PFSK-1 (cell line): Measurements from ENCODE around the gene FETUB.

Source experiments
- FOXP2 ChIP-seq: optimal IDR thresholded peaks from 2 replicates; pipeline ENCODE3; 2011; ENCODE audit warnings: borderline replicate concordance, control low read depth, inconsistent platforms; ENCODE audit not compliant: insufficient read depth; ENCODE audit errors: extremely low read length, extremely low read depth
- POLR2AphosphoS5 ChIP-seq: IDR thresholded peaks from 2 replicates; pipeline ENCODE4 v1.6.1; 2012; ENCODE audit warnings: low read depth, mild to moderate bottlenecking, control low read depth, low read length, moderate library complexity
- SIN3A ChIP-seq: IDR thresholded peaks from 2 replicates; pipeline ENCODE4 v1.6.1; 2012; ENCODE audit warnings: mild to moderate bottlenecking, low read length, moderate library complexity, borderline replicate concordance; ENCODE audit not compliant: insufficient read depth
- TAF1 ChIP-seq: IDR thresholded peaks from 2 replicates; pipeline ENCODE4 v1.6.1; 2012; ENCODE audit warnings: low read length, control low read depth, borderline replicate concordance; ENCODE audit not compliant: insufficient read depth
- TF ChIP-seq, protein P1 (sequence below), 2 experiments: IDR thresholded peaks; 2 replicates each; pipeline versions ENCODE4 v1.6.1 to v1.8.0; 2011 to 2012; ENCODE audit warnings: low read depth in 2 of 2, low read length in 2 of 2, control low read depth in 1 of 2, inconsistent platforms in 1 of 2, mild to moderate bottlenecking in 1 of 2, moderate library complexity in 1 of 2; ENCODE audit not compliant: insufficient read depth in 1 of 2

The FETUB gene

DNA sequence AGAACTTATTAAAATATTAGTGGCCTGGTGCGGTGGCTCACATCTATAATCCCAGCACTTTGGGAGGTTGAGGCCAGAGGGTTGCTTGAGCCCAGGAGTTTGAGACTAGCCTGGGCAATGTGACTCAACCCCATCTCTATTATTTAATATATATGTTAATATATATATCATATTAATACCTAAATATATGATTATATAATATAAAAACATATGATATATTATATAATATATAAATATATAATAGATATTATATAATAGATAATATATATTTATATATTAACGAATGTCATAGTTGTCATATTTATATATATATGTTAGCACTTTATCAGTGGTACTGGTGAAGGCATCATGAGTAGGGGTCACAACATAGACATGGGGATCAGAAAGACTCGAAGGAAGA, 30.9 kb downstream of the FETUB start:
- TF ChIP-seq TAF1 (no peak), FOXP2 (no peak)

DNA sequence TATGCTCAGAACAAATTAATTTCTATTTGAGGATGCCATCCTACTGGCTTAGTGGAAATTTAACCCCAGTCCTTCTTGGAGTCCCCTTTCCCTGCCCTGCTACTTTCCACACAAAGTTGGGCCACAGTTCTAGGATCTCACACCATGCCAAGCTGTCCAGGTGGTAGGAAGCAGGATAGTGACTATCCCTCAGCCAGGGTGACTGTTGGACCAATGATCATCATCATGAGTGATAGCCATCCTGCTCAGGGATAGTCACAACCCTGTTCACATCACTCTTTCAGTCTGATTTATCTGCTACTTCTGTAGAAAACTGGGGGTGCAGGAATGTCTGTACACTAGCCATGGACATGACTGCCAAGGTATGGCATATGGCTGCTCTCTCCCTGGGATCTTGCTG, 38.4 kb downstream of the FETUB start:
- no peak for TF ChIP-seq SIN3A
- TF ChIP-seq FOXP2, result no peak
- no peak for TF ChIP-seq POLR2AphosphoS5
- TF ChIP-seq, protein P1, sequence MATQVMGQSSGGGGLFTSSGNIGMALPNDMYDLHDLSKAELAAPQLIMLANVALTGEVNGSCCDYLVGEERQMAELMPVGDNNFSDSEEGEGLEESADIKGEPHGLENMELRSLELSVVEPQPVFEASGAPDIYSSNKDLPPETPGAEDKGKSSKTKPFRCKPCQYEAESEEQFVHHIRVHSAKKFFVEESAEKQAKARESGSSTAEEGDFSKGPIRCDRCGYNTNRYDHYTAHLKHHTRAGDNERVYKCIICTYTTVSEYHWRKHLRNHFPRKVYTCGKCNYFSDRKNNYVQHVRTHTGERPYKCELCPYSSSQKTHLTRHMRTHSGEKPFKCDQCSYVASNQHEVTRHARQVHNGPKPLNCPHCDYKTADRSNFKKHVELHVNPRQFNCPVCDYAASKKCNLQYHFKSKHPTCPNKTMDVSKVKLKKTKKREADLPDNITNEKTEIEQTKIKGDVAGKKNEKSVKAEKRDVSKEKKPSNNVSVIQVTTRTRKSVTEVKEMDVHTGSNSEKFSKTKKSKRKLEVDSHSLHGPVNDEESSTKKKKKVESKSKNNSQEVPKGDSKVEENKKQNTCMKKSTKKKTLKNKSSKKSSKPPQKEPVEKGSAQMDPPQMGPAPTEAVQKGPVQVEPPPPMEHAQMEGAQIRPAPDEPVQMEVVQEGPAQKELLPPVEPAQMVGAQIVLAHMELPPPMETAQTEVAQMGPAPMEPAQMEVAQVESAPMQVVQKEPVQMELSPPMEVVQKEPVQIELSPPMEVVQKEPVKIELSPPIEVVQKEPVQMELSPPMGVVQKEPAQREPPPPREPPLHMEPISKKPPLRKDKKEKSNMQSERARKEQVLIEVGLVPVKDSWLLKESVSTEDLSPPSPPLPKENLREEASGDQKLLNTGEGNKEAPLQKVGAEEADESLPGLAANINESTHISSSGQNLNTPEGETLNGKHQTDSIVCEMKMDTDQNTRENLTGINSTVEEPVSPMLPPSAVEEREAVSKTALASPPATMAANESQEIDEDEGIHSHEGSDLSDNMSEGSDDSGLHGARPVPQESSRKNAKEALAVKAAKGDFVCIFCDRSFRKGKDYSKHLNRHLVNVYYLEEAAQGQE (IDR thresholded peaks at IDR 0.05; ENCODE audit: insufficient read depth in 1 of 2, low read depth in 2 of 2, low read length in 2 of 2), result no peak
- no peak for TF ChIP-seq TAF1

DNA sequence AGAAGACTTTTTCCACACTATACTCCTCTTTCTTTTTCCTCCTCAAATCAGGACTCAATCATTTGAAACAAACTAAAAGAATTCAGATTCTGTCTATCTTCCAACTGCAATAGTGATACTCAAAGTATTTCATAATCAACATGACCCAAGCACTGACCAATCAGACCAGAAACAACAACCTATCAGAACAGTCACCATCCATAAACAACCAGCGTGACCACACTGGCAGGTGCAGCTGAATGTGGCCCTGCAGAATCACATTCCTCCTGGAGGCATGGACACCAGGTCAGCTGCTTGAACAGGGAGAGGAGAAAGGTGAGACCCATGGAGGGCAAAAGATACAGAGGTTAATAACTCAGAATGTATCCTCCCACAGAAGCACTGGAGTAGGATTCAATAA, 39.0 kb downstream of the FETUB start:
- no peak for TF ChIP-seq SIN3A
- TF ChIP-seq TAF1, result no peak
- TF ChIP-seq POLR2AphosphoS5, result no peak
- TF ChIP-seq, protein P1 (IDR thresholded peaks at IDR 0.05; ENCODE audit: insufficient read depth in 1 of 2, low read depth in 2 of 2, low read length in 2 of 2), result no peak
- TF ChIP-seq FOXP2, result no peak

DNA sequence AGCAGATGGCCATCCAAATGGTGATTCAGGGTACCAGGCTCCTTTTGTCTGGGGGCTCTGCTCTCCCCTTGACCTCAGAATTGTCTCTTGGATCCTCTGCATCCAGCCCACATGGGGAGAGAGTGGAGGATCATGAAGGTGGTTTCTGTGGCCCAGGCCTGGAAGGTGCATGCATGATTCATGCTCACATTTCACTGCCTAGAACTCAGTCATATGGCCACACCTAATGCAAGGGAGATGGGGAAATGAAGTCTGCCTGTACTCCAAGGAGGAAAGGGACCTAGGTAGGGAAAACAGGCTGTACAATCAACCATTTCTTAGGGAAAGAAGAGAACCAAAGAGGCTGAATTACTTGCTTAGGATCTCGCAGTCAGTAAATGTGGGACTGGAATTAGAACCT, 40.7 kb downstream of the FETUB start:
- TF ChIP-seq SIN3A (no peak), POLR2AphosphoS5 (no peak), TAF1 (no peak), FOXP2 (no peak)
- TF ChIP-seq, protein P1 (IDR thresholded peaks at IDR 0.05; ENCODE audit: insufficient read depth in 1 of 2, low read depth in 2 of 2, low read length in 2 of 2), result no peak

DNA sequence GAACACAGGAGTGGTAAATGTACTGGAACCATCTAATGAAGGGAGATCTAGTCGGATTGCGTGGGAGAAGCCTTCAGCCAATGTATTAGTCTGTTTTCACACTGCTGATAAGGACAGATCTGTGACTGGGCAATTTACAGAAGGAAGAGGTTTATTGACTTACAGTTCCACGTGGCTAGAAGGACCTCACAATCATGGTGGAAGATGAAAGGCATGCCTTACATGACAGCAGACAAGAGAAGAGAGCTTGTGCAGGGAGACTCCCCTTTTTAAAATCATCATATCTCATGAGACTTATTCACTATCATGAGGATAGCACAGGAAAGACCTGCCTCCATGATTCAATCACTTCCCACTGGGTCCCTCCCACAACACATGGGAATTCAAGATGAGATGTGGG, 42.6 kb downstream of the FETUB start:
- TF ChIP-seq POLR2AphosphoS5 (no peak), SIN3A (no peak), FOXP2 (no peak), TAF1 (no peak)
- TF ChIP-seq, protein P1 (IDR thresholded peaks at IDR 0.05; ENCODE audit: insufficient read depth in 1 of 2, low read depth in 2 of 2, low read length in 2 of 2), result no peak
